Right lobe of liver (tissue), 4 donors: Measurements from ENCODE around the gene FBXO3.

ENCODE experiments used
- CTCF ChIP-seq, 4 donors: fragments of 200-600 bp in 3 of 4; fragments of 450-650 bp in 1 of 4; IDR thresholded peaks; one replicate each; pipeline versions ENCODE4 v1.5.1 to v1.8.0; 2016 to 2022; ENCODE audit warnings: antibody characterized with exemption in 4 of 4, mild to moderate bottlenecking in 2 of 4
- POLR2A ChIP-seq: fragments of 450-650 bp; IDR thresholded peaks from one replicate; pipeline ENCODE4 v1.6.1; 2017; ENCODE audit warnings: antibody characterized with exemption, mild to moderate bottlenecking
- donor health status: DM: no; HTN: no; CAD: no.
- donor health status: DM: no; HTN: no; CAD: no.
- donor health status: DM: no; HTN: yes; CAD: no.

DNA sequence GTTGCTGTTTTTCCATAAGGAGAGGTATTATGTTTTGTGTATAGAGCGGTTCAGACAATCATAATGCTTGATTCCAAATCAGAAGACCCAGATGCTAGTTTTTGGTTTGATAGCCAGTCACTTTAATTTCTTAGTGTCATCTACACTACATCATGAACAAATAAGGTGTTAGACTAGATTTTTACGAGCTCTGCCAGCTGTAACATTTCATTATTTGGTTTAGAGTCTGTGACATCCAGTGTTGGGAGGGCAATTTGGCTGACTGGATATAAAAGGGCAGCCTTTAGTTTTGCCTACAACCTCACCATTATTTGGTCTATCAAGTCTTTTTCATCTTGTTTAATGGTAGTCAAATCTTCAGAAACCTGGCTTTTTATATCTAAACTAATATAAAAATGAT is 30.2 kb upstream of the FBXO3 start:
- TF ChIP-seq CTCF (IDR thresholded peaks at IDR 0.05) (no peak), POLR2A (no peak)
